HG03039 (cell line): Measurements from ENCODE around the gene SOX9.

Experiments
- ATAC-seq: cut with Tn5 transposase; IDR thresholded peaks from one replicate; pipeline ENCODE4 v1.9.1; 2021; ENCODE audit warnings: mild to moderate bottlenecking, moderate library complexity; ENCODE audit not compliant: unreplicated experiment

Gene SOX9

DNA sequence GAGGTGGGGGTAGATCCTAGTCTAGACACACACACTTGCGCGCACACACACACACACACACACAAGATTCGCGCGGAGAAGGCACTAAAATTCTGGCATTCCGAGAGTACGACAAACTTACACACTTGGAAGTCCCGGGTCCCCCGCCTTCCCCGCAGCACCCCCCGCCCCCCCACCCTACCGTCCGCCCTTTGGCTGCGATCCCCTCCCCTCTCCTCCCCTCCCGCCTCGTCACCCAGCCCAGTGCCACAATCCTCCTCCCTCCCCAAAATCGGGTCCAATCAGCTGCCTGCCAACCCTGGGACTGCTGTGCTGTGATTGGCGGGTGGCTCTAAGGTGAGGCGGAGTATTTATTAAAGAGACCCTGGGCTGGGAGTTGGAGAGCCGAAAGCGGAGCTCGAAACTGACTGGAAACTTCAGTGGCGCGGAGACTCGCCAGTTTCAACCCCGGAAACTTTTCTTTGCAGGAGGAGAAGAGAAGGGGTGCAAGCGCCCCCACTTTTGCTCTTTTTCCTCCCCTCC lies at the start of gene SOX9:
Gene SOX9 (plus strand): TSS at position 379 of the 522 bp plus-strand sequence. CDS start 372 bp downstream, outside the sequence.
- ATAC-seq: peak; percentile 84

- no peak for ATAC-seq
Observed at GRCh38 chr17:72071330-72071729, 49.5 kb upstream of the SOX9 start.

DNA sequence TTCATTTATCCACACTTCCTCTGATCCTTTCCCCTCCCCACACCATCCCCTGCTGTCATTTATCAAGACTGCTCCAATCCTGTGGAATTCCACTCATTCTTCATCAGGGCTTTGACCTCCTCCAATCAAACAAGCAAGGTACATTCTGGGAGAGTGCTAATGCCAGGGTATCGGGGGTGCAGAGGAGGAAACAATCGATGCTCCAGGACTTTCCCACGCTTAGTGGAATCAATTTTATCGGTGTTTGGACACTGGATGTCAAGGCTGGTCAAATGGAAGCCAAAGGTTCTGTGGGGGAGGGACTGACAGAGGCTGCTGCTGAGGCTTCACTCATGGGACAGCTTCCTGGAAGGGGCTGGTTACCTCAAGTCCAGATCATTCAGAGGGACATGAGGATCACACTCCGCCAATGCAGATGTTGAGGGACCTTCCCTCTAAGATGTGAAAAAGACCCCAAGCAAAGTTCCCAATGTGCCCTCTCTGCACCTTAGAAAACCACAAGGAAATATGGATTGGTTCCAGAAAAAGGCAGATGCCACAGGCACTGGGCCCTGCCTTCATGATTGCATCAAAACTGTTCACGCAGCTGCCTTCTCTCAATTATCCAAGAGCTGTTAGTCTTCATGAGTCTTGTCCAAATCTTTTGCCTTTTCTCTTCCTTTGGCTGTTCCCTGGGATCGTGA lies 44.7 kb upstream of the SOX9 start:
- ATAC-seq: no peak

- ATAC-seq: no peak
Observed at GRCh38 chr17:72076678-72077030, 44.2 kb upstream of the SOX9 start.

- ATAC-seq: no peak
Observed at GRCh38 chr17:72077326-72077960, 43.4 kb upstream of the SOX9 start.

GRCh38 chr17:72079700-72080099 lies 41.1 kb upstream of the SOX9 start:
- no peak for ATAC-seq

DNA sequence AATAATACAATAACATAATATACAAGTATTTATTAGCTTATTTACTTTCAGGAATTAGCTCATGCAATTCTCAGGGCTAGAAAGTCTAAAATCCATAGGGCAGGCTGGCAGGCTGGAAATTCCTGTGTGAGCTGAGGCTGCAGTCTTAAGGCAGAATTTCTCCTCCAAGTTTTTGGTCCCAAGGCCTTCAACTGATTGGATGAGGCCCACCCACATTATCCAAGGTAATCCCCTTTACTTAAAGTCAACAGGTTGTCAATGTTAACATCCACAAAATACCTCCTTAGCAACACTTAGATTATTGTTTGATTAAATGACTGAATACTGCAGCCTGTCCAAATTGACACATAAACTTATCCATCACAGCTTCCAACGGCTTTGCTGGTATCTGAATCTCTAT lies 32.9 kb upstream of the SOX9 start:
- no peak for ATAC-seq

- ATAC-seq: no peak
Observed at GRCh38 chr17:72089453-72089987, 31.3 kb upstream of the SOX9 start.

GRCh38 chr17:72090108-72090507 lies 30.7 kb upstream of the SOX9 start:
- no peak for ATAC-seq

GRCh38 chr17:72092710-72093322 lies 28.0 kb upstream of the SOX9 start:
- no peak for ATAC-seq

DNA sequence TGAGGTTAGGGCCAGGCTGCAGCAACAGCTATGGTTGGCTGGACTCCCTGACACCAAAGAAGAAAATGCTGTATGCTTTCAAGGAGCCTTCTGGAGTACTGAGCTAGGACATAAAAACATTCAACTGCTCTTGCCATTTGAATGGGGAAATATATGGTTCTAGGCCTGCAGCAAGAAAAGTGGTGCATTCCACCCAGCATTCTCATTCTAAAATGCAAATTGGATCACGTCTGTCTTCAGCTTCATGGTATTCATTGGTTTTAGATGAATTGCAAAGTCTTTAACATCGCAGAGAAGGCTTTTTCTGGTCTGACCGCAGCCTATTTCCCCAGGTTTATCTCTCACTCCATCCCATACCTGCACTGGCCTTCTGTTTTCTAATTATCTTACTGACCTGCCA lies 27.1 kb upstream of the SOX9 start:
- ATAC-seq: no peak

- no peak for ATAC-seq
Observed at GRCh38 chr17:72095316-72095715, 25.5 kb upstream of the SOX9 start.

DNA sequence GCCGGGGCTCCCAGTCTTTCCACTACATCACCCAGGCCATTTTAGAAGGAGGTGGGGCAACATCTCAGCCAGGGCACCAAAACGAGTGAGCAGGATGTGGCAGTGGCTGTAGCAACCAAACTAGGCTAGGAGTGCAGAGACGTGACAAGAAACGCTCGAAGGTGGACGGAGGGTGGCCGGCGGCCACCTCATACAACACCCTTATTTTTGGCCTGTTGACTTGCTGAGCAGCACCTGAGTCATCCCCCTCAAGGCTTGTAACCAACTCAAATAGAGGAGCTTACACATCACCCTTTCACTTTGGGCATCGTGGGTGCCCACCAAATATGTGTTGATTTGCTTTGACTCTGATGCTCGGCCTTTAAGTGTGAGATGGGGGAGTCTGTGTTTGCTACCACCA lies 23.7 kb upstream of the SOX9 start:
- no peak for ATAC-seq

- ATAC-seq: no peak
Observed at GRCh38 chr17:72099919-72100318, 20.9 kb upstream of the SOX9 start.

- no peak for ATAC-seq
Observed at GRCh38 chr17:72100470-72100869, 20.4 kb upstream of the SOX9 start.

GRCh38 chr17:72101526-72101925 lies 19.3 kb upstream of the SOX9 start:
- no peak for ATAC-seq

GRCh38 chr17:72102366-72102765 lies 18.5 kb upstream of the SOX9 start:
- no peak for ATAC-seq

- no peak for ATAC-seq
Observed at GRCh38 chr17:72104164-72104862, 16.5 kb upstream of the SOX9 start.

GRCh38 chr17:72104863-72105234 lies 16.0 kb upstream of the SOX9 start:
- ATAC-seq: no peak

- no peak for ATAC-seq
Observed at GRCh38 chr17:72107100-72107499, 13.7 kb upstream of the SOX9 start.

DNA sequence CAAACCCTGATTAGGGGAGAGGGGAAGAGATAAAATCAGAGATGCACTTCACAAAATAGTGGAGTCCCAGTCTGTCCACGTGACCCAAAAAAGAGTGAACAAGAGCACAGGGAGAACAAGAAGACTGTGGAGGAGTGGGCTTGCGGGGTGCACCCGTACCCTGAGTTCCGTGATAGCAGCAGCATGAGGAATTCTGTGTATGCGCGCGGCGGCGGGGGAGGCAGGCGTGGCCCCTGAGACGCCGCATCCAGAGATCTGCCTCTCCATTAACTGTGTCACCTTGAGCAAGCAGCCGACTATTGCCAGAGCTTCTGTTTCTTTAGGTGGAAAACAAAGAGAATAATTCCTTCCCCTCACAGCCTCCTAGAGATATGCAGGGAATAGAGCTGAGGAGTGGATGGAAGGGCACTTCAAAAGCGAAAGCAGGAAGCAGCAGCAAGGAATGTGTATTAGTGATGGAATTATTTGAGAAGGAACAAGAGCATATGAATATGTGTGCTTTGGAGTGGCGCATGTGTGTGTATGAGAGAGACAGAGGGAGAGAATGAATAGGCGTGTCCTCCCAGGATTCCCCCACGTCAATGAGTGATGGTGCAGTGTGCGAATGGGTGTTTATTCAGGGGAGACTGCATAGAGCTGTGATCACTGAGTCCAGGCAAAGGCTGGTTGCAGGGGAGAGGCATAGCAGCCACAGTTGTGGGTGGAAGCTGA lies 10.4 kb upstream of the SOX9 start:
- no peak for ATAC-seq
